Stimulated activated memory B cell treated with anti-CD40 and anti-IgM and Interleukin-4, amounts not matched to agents 10 μg/mL and 1 μg/mL and 100 μg/mL, for 72 hours (primary cell): ENCODE results near the gene SH2D7.

Source experiments
- ATAC-seq: fragments of 150-1000 bp; cut with Tn5 transposase; 2 replicates; pipeline ENCODE4 v1.10.0; 2021
- H3K27ac Mint-ChIP-seq: one replicate; pipeline ENCODE4 v1.8.0; 2022; ENCODE audit warnings: mild to moderate bottlenecking, mixed read lengths
- H3K27me3 Mint-ChIP-seq: one replicate; pipeline ENCODE4 v1.8.0; 2022; ENCODE audit warnings: mixed read lengths
- H3K36me3 Mint-ChIP-seq: one replicate; pipeline ENCODE4 v1.8.0; 2022; ENCODE audit warnings: mixed read lengths
- H3K4me1 Mint-ChIP-seq: one replicate; pipeline ENCODE4 v1.8.0; 2022; ENCODE audit warnings: mixed read lengths
- H3K4me3 Mint-ChIP-seq: one replicate; pipeline ENCODE4 v1.8.0; 2022; ENCODE audit warnings: mild to moderate bottlenecking, moderate library complexity, mixed read lengths
- H3K9me3 Mint-ChIP-seq: one replicate; pipeline ENCODE4 v1.8.0; 2022; ENCODE audit warnings: mixed read lengths

The SH2D7 gene

GRCh38 chr15:78069052-78069414 lies 23.3 kb upstream of the SH2D7 start:
- peak overlapping the region; percentile 30 for H3K4me3 Mint-ChIP-seq
- no peaks in the 10 kb centered on the region for H3K9me3 Mint-ChIP-seq
- H3K27ac Mint-ChIP-seq = peak overlapping the region; percentile 43
- no peaks in the 10 kb centered on the region for H3K36me3 Mint-ChIP-seq
- ATAC-seq = peak; percentile 52
- peaks cover 7% of the 10 kb centered on the region for H3K4me1 Mint-ChIP-seq
- H3K27me3 Mint-ChIP-seq = no peaks in the 10 kb centered on the region

GRCh38 chr15:78069462-78070029 lies 22.8 kb upstream of the SH2D7 start:
- Mint-ChIP-seq H3K36me3 (no peaks in the 10 kb centered on the region), H3K4me3 (no peak overlapping the region), H3K4me1 (peaks cover 7% of the 10 kb centered on the region), H3K9me3 (no peaks in the 10 kb centered on the region), H3K27ac (peak overlapping the region; percentile 43), H3K27me3 (no peaks in the 10 kb centered on the region)
- ATAC-seq = no peak

- no peak for ATAC-seq
- Mint-ChIP-seq H3K27me3 (no peaks in the 10 kb centered on the region), H3K27ac (peak overlapping the region; percentile 43), H3K9me3 (no peaks in the 10 kb centered on the region), H3K4me1 (peaks cover 7% of the 10 kb centered on the region), H3K4me3 (no peak overlapping the region), H3K36me3 (no peaks in the 10 kb centered on the region)
These were observed 22.2 kb upstream of the SH2D7 start for GRCh38 chr15:78070049-78070700.

GRCh38 chr15:78071383-78071782 lies 21.0 kb upstream of the SH2D7 start:
- ATAC-seq = no peak
- Mint-ChIP-seq H3K4me3 (no peak overlapping the region), H3K27me3 (no peaks in the 10 kb centered on the region), H3K4me1 (peaks cover 16% of the 10 kb centered on the region), H3K27ac (no peak overlapping the region), H3K36me3 (no peaks in the 10 kb centered on the region), H3K9me3 (no peaks in the 10 kb centered on the region)

- Mint-ChIP-seq H3K4me1 (peaks cover 23% of the 10 kb centered on the region), H3K36me3 (no peaks in the 10 kb centered on the region), H3K4me3 (no peak overlapping the region), H3K9me3 (no peaks in the 10 kb centered on the region), H3K27me3 (no peaks in the 10 kb centered on the region), H3K27ac (no peak overlapping the region)
- no peak for ATAC-seq
These were observed 20.1 kb upstream of the SH2D7 start for GRCh38 chr15:78072080-78072892.

GRCh38 chr15:78073046-78073787 lies 19.1 kb upstream of the SH2D7 start:
- Mint-ChIP-seq H3K4me3 (no peak overlapping the region), H3K27ac (no peak overlapping the region), H3K27me3 (no peaks in the 10 kb centered on the region), H3K9me3 (no peaks in the 10 kb centered on the region), H3K36me3 (no peaks in the 10 kb centered on the region), H3K4me1 (peaks cover 28% of the 10 kb centered on the region)
- no peak for ATAC-seq

- no peaks in the 10 kb centered on the region for H3K27me3 Mint-ChIP-seq
- no peak overlapping the region for H3K27ac Mint-ChIP-seq
- no peaks in the 10 kb centered on the region for H3K9me3 Mint-ChIP-seq
- no peak for ATAC-seq
- peaks cover 28% of the 10 kb centered on the region for H3K4me1 Mint-ChIP-seq
- H3K4me3 Mint-ChIP-seq = peak overlapping the region; percentile 26
- H3K36me3 Mint-ChIP-seq = no peaks in the 10 kb centered on the region
These were observed 16.7 kb upstream of the SH2D7 start for GRCh38 chr15:78075490-78076230.

- no peaks in the 10 kb centered on the region for H3K36me3 Mint-ChIP-seq
- no peak for ATAC-seq
- peak overlapping the region; percentile 86 for H3K4me3 Mint-ChIP-seq
- no peaks in the 10 kb centered on the region for H3K27me3 Mint-ChIP-seq
- peak overlapping the region; percentile 69 for H3K27ac Mint-ChIP-seq
- H3K4me1 Mint-ChIP-seq = peaks cover 28% of the 10 kb centered on the region
- no peaks in the 10 kb centered on the region for H3K9me3 Mint-ChIP-seq
These were observed 15.9 kb upstream of the SH2D7 start for GRCh38 chr15:78076231-78077052.

- Mint-ChIP-seq H3K4me1 (peaks cover 33% of the 10 kb centered on the region), H3K27me3 (no peaks in the 10 kb centered on the region), H3K27ac (peak within 1 kb of the TSS; percentile 69), H3K4me3 (peak within 1 kb of the TSS; percentile 86), H3K9me3 (no peaks in the 10 kb centered on the region), H3K36me3 (no peaks in the 10 kb centered on the region)
- peak; percentile 92 for ATAC-seq
These were observed 15.1 kb upstream of the SH2D7 start, which contains the start of gene TBC1D2B for GRCh38 chr15:78077053-78077870. TSS of gene TBC1D2B (minus strand) at chr15:78077711. CDS start at chr15:78077652, 59 bp downstream.

GRCh38 chr15:78077871-78078210 lies 14.5 kb upstream of the SH2D7 start:
- peaks cover 35% of the 10 kb centered on the region for H3K4me1 Mint-ChIP-seq
- no peaks in the 10 kb centered on the region for H3K27me3 Mint-ChIP-seq
- H3K9me3 Mint-ChIP-seq = no peaks in the 10 kb centered on the region
- peak overlapping the region; percentile 69 for H3K27ac Mint-ChIP-seq
- peak overlapping the region; percentile 81 for H3K4me3 Mint-ChIP-seq
- no peaks in the 10 kb centered on the region for H3K36me3 Mint-ChIP-seq
- ATAC-seq = no peak

GRCh38 chr15:78079298-78080087 lies 12.9 kb upstream of the SH2D7 start:
- Mint-ChIP-seq H3K4me3 (no peak overlapping the region), H3K36me3 (no peaks in the 10 kb centered on the region), H3K9me3 (no peaks in the 10 kb centered on the region), H3K27ac (no peak overlapping the region), H3K4me1 (peaks cover 38% of the 10 kb centered on the region), H3K27me3 (no peaks in the 10 kb centered on the region)
- no peak for ATAC-seq

GRCh38 chr15:78080088-78080460 lies 12.3 kb upstream of the SH2D7 start:
- no peaks in the 10 kb centered on the region for H3K9me3 Mint-ChIP-seq
- no peak overlapping the region for H3K4me3 Mint-ChIP-seq
- no peak overlapping the region for H3K27ac Mint-ChIP-seq
- H3K4me1 Mint-ChIP-seq = peaks cover 38% of the 10 kb centered on the region
- no peaks in the 10 kb centered on the region for H3K27me3 Mint-ChIP-seq
- ATAC-seq = no peak
- H3K36me3 Mint-ChIP-seq = no peaks in the 10 kb centered on the region
